HG03378 (cell line): Measurements from ENCODE around the gene TALDO1.
A peak's percentile ranks its signal among the peaks of the same experiment; 100 is the strongest.

ENCODE experiments used
- ATAC-seq: cut with Tn5 transposase; IDR thresholded peaks from one replicate; pipeline ENCODE4 v1.9.1; 2021; ENCODE audit warnings: mild to moderate bottlenecking, moderate library complexity; ENCODE audit not compliant: unreplicated experiment

The TALDO1 gene

DNA sequence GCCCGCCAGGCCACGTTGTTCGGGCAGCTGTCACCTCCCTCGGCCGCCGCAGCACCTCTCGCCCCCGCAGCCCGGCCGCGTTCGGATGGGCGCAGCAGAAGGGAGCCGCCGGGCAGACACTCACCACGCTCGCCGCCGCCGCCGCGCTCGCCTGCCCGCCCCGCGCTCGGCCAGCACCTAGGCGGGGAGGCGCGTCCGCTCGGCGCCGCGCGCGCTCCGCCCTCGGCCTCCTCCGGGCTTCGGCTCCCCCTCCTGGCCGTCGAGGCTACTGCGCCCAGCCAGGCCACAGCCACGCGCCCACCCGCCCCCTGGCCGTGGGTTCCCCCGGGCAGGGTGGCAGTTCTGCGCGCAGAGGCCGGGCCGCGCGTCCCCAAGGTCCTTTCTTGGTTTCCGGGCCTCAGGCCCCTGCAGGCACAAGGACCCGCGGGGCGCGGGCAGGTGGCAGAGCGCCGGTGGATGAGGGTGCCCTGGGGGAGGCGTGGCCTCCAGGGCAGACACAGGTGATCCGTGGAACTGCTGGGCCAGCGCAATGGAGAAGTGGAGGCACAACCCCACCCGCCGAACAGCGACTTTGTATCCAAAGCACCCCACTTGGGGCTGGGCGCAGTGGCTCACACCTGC is 50.9 kb downstream of the TALDO1 start, which contains the start of gene SLC25A22:
TSS of gene SLC25A22 (minus strand) at position 189 of the 621 bp plus-strand sequence. CDS start 3,275 bp downstream, outside the sequence.
- ATAC-seq, result peak; percentile 29

DNA sequence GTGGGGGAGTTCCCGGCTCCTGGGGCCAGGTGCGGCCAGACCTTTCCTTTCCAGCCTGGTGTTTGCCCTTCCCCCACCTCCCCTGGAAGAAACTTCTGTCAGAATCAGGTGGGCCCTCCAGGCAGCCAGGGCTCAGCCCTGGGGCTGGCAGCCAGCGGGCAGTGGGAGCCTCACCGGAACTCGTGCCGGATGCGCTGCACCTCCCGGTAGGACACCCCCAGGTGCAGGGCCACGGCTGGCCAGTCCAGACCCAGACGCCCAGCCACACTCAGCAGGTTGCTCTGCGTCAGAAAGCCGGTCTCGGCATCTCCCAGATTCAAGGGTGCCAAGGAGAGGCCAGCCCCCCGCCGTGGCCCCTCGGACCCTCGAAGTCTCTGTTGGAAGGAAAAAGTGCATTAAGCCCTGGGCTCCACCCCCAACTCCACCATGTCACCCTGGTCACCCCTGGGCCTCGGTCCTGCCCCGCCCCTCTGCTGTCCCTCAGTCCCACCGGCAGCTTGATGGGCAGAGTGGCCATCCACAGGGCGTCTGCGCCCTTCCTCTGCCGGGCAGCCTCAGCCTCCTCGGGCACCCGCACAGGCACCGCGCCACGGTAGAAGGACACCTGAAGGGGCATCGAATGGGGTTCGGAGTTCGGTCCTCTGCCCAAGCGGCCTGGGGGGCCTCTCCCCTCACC is 52.5 kb downstream of the TALDO1 start:
- ATAC-seq, result no peak

DNA sequence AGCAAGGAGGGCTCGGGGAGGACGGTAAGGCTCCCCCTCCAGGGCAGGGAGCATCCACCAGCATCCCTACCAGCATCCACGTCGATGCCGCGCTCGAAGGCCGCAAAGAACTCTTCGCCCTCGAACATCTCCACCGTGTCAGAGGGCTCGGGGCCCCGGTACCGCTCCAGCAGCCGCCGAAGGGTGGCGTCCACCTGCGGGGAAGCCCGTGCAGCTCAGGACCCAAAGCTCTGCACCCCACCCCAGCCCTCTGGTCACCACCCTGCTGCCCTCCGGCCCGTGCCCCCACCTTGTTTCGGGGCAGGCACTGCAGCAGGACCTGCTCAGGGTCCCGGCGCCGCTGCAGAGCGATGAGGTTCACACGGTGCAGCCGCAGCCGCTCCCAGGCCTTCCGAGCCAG is 53.2 kb downstream of the TALDO1 start:
- no peak for ATAC-seq

DNA sequence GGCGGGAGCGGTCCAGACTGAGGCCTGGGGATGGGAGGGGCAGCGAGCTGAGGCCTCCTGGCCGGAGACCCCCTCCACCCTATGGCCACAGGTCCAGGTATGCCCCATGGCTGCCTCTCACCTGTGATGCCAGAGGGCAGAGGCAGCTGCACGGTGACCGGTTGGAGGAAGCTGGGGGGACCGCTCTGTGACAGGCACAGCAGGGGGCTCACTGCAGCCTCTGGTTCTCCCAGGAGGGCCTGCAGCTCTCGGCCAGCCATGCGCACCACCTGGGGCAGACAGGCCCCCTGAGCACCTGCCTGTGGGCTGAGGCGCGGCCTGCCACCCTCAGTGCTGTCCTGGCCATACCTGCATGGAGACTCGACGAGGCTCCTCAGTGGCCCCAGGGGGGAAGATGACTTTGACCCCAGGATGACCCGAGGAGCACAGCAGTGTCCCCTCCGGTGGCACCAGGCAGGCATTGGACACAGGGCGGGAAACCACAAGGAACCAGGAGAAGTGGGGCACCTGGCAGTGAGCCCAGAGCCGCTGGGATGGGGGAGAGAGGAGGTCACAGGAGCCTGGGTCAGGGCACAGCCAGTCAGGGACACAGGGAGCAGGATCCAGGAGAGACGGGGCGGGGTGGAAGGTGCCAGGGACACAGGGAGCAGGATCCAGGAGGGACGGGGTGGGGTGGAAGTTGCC is 54.0 kb downstream of the TALDO1 start:
- no peak for ATAC-seq

DNA sequence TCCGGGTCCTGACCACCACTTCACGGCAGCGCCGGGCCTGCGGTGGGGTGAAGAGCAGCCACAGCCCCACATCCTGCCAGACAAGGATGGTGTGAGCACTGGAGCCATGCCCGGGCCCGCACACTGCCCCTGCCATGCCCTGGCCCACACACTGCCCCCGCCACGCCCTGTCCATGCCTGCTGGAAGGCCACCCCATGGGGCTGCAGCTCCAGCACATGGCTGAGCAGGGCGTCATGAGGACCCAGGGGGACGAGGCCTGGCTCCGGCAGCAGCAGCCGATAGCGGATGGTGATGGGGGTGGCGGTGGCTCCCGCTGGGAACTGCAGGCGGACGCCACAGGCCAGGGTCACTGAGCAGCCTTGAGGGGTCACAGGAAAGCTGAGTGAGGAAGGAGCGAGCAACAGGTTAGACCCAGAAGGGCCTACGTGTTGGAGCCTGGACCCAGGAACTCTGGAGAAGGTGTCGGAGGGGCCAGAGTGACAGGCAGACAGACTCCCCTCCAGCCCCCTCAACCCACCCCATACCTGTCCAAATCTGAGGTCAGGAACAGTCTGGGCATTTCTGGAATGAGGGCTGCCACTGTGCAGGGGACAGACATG is 54.9 kb downstream of the TALDO1 start:
- no peak for ATAC-seq

DNA sequence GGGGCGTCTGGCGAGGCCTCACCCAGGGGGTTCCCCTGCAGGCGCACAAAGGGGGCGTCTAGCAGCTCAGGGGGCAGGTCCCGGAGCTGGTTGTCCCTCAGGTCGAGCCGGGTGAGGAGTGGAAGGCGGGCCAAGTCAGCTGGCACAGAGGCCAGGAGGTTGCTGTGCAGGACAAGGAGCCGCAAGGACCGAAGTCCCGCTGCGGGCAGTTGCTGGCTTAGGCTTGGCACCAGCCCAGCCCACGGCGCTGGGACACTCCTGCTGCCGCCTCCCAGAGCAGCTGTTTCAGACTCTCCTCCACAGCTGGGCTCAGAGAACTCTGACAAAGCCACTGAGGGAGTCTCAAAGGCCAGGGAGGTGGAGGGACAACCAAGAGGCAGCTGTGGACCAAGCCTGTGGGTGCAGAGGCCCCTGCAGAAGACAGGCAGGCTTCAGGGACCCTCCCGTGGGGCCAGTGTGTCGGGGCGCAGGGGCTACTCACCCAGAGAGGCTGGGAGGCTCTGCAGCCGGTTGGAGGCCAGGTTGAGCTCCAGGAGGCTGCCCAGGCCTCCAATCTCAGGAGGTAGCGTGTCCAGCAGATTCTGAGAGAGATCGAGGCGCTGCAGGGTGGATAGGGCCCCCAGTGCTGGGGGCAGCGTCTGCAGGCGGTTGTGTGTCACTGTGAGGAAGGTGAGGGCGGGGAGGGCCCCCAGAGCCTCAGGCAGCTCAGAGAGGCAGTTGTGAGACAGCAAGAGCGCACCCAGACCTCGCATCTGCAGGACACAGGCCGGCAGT is 55.6 kb downstream of the TALDO1 start:
- no peak for ATAC-seq

DNA sequence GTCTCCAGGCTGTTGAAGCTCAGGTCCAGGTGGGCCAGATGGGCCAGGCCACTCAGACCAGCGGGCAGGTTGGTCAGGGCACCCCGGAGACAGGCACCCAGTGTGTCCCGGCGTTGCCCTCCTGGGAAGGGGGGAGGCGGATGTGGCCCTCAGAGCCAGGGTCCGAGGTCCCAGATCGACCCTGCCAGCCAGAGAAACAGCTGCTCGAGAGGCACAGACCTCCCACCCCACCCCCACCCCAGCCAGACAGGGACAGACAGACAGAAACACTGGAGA is 56.1 kb downstream of the TALDO1 start:
- no peak for ATAC-seq

DNA sequence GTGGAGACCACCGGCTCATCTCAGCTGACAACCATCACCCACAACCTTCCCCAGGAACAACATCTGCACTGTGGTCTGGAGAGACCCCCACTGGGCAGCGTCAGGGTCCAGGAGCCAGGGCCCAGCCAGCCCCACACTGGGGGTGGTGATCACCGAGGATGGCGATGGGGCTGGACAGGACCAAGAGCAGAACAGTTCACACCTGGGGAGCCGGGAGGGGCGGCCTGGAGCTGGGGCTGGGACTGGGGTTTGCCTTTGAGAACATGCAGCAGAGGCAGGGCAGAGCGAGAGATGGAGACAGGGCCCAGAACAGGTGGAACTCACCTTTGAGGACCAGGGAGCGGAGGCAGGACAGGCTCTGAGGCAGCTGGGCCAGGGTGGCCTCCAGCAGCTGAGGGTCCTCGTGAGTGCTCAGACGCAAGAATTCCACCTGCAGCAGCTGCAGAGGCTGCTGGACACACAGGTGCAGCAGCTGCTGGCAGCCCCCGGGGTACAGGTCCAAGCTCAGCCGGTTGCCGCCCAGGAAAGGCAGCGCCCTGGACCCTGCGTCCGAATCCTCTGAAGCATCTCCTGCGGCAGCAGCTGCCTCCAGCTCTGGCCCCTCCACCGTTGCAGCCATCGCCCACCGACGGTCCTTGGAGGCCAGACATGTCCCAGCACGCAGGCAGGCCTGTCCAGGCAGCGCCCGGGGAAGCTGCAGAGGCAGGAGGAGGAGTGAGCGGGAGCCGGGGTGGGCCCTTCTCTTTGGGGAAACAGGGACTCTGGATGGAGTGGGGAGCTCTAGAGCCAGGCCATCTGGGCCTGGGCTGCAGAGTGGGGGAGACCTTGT is 56.7 kb downstream of the TALDO1 start:
- no peak for ATAC-seq

DNA sequence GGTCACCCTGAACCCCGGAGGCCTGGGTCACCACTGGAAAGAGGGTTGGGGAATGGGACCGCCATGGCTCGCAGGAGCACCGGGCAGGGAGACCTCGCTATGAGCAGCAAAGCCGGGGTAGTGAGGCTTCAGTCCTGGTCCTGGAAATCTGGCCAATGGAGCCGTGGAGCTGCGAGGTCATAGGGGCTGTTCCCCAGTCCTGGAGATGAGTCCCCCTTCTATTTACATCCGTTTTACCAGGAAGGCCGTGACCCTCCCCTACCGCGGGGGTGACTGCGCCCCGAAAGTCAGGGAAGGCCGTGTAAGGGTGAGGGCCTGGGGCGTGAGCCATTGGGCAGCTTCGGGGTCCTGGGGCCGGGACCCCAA is 57.3 kb downstream of the TALDO1 start:
- no peak for ATAC-seq

DNA sequence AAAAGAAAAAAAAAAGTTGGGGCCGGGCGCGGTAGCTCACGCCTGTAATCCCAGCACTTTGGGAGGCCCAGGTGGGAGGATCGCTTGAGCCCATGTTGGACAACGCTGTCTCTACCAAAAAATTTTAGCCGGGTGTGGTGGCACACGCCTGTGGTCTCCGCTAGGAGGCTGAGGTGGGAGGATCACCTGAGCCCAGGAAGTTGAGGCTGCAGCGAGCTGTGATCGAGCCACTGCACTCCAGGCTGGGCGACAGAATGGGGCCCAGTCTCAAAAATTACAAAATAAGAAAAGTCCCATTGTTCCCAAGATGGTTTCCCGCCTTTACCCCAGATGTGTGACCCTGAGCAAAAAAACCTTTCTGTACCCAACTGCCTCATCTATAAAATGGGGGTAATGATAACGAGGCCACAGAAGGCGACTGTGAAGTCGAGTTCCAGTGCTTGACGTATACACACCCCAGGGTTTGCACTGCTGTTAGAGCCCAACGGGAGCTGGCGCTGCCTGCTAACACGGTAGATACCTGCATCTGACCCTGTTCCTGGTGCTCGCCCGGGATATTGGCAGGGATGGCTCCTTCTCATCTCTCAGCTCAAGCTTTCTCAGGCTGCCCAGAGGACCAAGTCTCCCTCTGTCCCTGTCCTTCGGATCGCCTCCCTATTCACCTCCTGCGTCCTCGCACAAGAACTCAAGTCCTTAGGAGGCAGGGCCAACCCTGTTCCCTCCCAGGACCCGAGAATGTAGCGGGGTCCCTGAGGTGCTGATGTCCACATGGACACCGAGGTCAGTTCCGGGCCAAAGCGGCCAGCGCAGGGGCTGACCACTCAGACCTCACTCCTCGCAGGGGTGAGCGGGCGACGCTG is 61.4 kb downstream of the TALDO1 start:
- ATAC-seq, result no peak

DNA sequence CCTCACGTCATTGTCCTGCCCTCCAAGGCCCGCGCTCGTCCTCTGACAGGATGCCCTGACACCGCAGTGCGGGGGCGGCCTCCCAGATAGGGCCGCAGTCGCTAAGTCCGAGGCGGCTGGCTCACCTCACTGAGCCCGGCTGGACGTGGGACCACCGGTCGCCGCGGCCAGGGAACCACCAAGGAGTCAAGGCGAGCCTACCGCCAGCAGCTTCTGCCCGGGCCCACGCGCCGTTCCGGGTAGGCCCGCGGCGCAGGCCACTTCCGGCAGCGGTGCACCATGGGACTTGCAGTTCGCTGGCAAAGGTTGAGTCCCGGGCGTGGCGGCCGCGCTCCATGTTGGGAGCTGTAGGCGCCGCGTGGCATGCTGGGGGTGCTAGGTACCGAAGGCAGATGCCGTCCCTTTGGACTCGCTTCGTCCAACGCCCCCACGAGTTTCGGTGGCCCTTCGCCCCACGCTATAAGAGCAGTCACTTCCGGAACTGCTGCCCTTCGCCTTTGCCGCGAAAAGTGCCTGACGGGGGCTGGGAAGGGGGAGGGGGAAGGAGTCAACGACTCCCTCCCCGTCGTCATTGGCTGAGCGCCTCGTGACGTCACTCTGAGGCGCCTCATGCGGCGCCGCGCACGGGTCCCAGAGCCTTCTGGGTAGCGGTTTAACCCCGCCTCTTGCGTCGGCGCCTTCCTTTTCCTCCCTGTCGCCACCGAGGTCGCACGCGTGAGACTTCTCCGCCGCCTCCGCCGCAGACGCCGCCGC is 62.2 kb downstream of the TALDO1 start, which contains the start of gene RPLP2:
TSS of gene RPLP2 (plus strand) at position 681 of the 753 bp plus-strand sequence. CDS start 268 bp downstream, outside the sequence.
- ATAC-seq, result peak; percentile 63

DNA sequence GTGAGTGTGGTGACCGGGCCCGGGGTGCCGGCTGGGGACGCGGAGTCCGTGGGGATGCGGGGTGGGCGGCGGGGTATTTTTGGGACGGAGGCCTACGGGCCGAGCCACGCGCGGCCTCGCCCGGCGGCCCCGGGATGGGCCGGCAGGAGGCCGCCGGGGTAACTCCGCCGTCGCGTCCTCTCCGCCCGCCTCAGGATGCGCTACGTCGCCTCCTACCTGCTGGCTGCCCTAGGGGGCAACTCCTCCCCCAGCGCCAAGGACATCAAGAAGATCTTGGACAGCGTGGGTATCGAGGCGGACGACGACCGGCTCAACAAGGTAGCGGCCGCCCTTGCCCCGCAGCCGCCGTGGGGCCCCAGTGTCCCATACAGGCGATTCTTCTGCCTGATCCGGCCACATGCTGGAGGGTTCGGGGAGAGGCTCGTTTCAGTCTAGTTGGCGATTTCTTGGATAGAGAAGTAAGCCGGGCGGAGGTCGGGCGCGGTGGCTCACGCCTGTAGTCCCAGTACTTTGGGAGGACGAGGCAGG is 62.8 kb downstream of the TALDO1 start:
- no peak for ATAC-seq

DNA sequence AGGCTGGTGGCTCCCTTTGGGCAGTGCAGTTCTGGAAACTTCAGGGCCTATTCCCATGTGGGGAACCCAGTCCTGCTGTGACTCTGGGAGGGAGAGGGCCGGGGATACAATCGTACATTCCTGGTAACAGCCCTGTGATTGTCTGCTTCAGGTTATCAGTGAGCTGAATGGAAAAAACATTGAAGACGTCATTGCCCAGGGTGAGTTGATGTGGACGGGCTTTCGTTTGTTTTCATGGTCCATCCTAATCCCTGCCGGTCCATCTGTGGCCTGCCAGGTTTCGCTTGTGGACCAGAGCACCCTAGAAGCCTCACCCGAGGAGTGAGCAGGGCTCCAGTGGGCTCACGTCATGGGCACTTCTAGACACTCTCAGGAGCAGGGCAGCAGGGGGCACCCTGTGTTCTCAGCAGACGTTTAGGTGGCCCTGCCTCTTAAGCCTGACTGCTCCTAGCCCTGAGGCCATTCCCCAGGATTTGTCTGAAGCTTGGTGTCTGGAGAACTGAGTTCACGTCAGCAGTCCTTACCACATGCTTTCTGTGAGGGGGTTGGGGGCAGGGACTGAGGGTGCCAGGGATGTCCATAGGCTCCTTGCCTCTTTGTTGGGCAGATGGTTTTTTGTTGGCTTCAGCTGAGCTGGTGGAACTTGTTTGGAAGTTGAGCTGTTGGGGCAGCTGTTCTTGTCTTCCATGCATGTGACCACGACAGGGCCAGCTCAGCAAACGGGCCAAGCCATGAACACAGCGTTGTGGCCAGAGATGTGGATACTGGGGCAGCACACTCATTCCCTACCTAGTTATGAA is 64.4 kb downstream of the TALDO1 start:
- ATAC-seq, result no peak

DNA sequence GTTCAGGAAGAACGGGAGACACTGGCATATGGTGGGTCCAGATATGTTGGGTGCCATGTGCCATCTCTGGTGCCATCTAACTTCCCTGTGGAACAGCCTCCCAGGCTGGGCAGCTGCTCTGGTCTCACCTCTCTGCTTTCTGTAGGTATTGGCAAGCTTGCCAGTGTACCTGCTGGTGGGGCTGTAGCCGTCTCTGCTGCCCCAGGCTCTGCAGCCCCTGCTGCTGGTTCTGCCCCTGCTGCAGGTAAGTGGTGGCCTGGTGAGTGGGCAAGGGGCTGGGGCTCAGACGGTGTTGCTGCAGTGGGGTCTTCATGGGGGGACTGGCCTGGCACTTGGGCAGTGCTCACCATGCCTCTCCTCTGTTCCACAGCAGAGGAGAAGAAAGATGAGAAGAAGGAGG is 65.1 kb downstream of the TALDO1 start:
- ATAC-seq, result no peak

DNA sequence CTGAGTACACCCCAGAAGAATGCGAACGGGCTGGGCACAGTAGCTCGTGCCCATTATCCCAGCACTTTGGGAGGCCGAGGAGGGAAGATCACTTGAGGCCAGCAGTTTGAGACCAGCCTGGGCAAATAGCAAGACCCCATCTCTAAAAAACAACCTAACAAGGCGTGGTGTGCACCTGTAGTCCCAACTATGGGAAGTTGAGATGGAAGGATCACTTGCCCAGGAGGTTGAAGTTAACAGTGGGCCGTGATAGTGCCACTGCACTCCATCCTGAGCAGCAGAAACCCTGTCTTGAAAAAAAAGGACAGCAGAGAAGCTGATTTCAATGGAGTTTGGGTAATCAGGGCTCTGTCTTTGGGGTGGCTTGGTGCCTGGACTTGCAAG is 65.8 kb downstream of the TALDO1 start:
- ATAC-seq, result no peak

DNA sequence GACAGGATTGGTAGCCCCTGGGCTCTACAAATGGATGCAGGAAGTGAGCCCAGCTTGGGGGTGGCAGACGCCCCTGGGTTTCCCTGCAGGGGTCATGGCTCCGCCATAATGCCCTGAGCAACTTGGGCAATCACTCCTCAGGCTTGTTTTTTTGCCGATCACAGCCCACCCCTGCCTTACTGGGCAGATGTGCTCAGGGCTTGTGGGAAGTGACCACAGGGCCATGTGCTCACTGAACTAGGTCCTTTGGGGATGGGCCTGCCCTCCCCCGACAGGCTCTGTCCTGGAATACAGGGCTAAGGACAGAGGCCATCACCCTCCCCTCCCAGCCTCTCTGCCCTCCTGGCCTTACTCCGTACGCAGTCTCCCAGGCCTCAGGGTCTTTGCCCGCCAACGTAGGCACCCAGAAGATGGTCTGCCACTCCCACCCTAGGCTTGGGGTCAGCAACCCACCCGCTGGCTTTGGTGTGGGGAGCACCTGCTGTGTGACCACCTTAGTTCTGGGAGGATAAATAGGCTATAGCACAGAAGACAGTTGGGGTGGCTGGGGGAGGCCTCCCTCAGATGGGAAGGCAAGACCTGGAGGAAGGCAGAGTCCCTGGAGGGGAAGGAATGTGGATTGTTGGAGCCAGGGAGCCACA is 66.3 kb downstream of the TALDO1 start:
- no peak for ATAC-seq
